ENCODE measurements around the gene RGS8.

GRCh38 chr1:182725259-182726255 is 41.2 kb upstream of the RGS8 start:
- TF ChIP-seq CTCF (IDR thresholded peaks at IDR 0.05) (no peak), ZFX (IDR thresholded peaks at IDR 0.05; ENCODE audit: borderline replicate concordance) (no peak)

All from 22Rv1 (cell line).